ENCODE results near the gene RRAGB. TPM values are rescaled to one million over a fixed set of nuclear protein-coding genes. Genes with fewer than 3 reads are reported as not detected.
"Not testable (repeated sequence)": the region's sequence is repeated elsewhere in the genome, so short reads cannot be mapped to it uniquely, and the experiment has no call there.

Gene RRAGB
- 10.4 and 12.0 TPM in 2 replicates for total RNA-seq (2014; rRNA removed; shearing (Covaris generic); ENCODE audit: low replicate concordance)

DNA sequence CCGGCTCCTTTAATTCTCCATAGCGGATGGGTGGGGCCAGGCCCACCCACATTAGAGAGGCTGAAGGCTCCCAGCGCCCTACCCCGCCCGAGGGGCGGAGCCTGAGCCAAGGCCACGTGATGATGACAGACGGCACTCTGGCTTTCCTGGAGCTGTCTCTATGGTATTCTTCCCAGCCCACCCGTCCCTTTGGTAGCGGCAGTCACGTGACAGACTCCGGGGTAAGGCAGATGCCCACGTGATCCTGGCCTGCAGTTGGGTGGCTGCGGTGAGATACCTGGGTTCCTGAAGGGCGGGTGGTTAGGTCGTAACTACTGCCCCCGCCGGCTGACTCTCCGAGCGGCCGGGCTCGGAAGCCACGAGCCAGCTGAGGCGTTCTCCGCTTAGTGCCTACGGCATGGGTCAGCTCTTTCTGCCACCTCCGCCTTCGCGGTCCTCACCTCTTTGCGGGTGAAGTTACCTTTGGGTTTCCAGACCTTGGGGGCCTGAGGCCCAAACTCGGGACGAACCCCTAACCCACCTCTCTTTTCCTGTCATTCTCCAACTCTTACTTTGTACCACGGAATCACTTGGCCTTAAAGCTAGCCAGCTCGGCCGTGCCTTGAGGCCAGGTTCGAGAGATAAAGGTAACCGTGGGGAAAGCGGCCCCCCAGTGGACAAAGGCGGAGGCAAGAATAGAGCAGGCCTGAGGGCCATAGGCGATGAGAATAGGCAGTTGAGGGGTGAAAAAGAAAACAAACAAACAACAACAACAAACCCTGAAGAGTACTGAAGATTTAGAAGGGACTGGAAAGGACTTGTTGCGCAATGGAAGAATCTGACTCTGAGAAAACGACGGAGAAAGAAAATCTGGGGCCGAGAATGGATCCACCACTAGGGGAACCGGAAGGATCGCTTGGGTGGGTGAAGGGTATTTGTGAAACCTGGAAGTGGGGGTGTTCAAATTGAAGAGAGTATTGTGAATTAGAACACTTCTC lies at the start of gene RRAGB:
Gene RRAGB, plus strand, starts transcription at position 229 of the 977 bp plus-strand sequence. Its CDS starts 579 bp downstream, at position 808.
- peaks cover 15% of the 10 kb centered on the region for H3K79me2 ChIP-seq (ENCODE audit: low read length)
- H3K4me1 ChIP-seq (ENCODE audit: low read length): peaks cover 18% of the 10 kb centered on the region
- peak within 1 kb of the TSS; percentile 80 for H3K4me2 ChIP-seq (ENCODE audit: low read depth, low read length, poor library complexity, severe bottlenecking)
- no peaks in the 10 kb centered on the region for H3K27me3 ChIP-seq (ENCODE audit: low read length)
- peak within 1 kb of the TSS; percentile 80 for H3K4me3 ChIP-seq (ENCODE audit: low read length)
- peak within 1 kb of the TSS; percentile 80 for H3K9ac ChIP-seq (ENCODE audit: low read length)
- no peaks in the 10 kb centered on the region for H3K9me2 ChIP-seq (replicated peaks; ENCODE audit: insufficient read depth, low read length)
- H3K36me3 ChIP-seq (ENCODE audit: insufficient read depth, low read length): peaks cover 3% of the 10 kb centered on the region; the same call in 1 of the 2 replicates
- H3K9me3 ChIP-seq (ENCODE audit: low read length): no peaks in the 10 kb centered on the region
- H4K20me1 ChIP-seq (ENCODE audit: insufficient read depth, low read depth, low read length): no peaks in the 10 kb centered on the region
- peak within 1 kb of the TSS; percentile 78 for H2AFZ ChIP-seq (ENCODE audit: low read length)
- DNase-seq: peak; percentile 96
- H3K27ac ChIP-seq (ENCODE audit: low read length): peak within 1 kb of the TSS; percentile 42

GRCh38 chrX:55668084-55668483 lies 49.5 kb upstream of the RRAGB start:
- no peak overlapping the region for H3K9ac ChIP-seq (ENCODE audit: low read length)
- no peaks in the 10 kb centered on the region for H3K4me1 ChIP-seq (ENCODE audit: low read length)
- H3K27ac ChIP-seq (ENCODE audit: low read length): no peak overlapping the region
- H3K27me3 ChIP-seq (ENCODE audit: low read length): no peaks in the 10 kb centered on the region
- H2AFZ ChIP-seq (ENCODE audit: low read length): no peak overlapping the region
- H3K9me3 ChIP-seq (ENCODE audit: low read length): no peaks in the 10 kb centered on the region
- no peaks in the 10 kb centered on the region for H3K36me3 ChIP-seq (ENCODE audit: insufficient read depth, low read length)
- no peak overlapping the region for H3K4me3 ChIP-seq (ENCODE audit: low read length)
- H4K20me1 ChIP-seq (ENCODE audit: insufficient read depth, low read depth, low read length): no peaks in the 10 kb centered on the region
- H3K9me2 ChIP-seq (replicated peaks; ENCODE audit: insufficient read depth, low read length): no peaks in the 10 kb centered on the region
- no peak for DNase-seq
- H3K4me2 ChIP-seq (ENCODE audit: low read depth, low read length, poor library complexity, severe bottlenecking): no peak overlapping the region
- H3K79me2 ChIP-seq (ENCODE audit: low read length): no peaks in the 10 kb centered on the region

DNA sequence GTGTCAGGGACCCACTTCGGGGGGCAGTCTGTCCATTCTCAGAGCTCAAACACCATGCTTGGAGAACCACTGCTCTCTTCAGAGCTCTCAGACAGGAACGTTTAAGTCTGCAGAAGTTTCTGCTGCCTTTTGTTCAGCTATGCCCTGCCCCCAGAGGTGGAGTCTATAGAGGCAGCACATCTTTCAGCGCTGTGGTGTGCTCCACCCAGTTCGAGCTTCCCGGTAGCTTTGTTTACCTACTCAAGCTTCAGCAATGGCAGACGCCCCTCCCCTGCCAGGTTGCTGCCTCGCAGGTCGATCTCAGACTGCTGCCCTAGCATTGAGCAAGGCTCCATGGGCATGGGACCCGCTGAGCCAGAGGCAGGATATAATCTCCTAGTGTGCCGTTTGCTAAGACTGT lies 29.0 kb upstream of the RRAGB start:
- not testable (repeated sequence) for H2AFZ ChIP-seq (ENCODE audit: low read length)

DNA sequence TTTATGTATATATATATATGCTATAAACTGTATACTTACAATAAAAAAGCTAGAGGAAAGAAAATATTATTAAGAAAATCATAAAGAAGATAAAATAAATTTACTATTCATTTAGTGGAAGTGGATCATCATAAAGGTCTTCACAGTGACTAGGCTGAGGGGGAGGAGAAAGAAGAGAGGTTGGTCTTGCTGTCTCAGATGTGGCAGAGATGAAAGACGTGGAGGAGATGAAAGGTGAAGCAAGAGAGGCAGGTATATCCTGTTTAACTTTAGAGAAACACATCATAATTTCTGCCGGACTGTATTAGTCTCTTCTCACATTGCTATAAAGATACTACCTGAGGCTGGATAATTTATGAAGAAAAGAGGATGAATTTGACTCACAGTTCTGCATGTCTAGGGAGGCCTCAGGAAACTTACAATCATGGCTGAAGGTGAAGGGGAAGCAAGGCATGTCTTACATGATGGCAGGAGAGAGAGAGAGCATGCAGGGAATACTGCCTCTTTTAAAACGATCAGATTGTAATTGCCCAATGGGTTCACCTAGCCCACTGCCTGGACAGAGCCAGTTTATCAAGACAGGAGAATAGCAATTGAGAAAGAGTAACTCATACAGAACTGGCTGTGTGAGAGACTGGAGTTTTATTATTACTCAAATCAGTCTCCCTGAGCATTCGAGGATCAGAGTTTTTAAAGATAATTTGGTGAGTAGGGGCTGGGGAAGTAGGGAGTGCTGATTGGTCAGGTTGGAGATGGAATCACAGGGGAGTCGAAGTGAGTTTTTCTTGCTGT lies 22.1 kb upstream of the RRAGB start:
- Histone ChIP-seq H3K9me3 (ENCODE audit: low read length) (no peaks in the 10 kb centered on the region), H3K27ac (ENCODE audit: low read length) (no peak overlapping the region), H3K36me3 (ENCODE audit: insufficient read depth, low read length) (no peaks in the 10 kb centered on the region), H3K9me2 (replicated peaks; ENCODE audit: insufficient read depth, low read length) (no peaks in the 10 kb centered on the region), H3K4me2 (ENCODE audit: low read depth, low read length, poor library complexity, severe bottlenecking) (no peak overlapping the region), H3K9ac (ENCODE audit: low read length) (no peak overlapping the region), H3K4me3 (ENCODE audit: low read length) (no peak overlapping the region), H4K20me1 (ENCODE audit: insufficient read depth, low read depth, low read length) (no peaks in the 10 kb centered on the region), H2AFZ (ENCODE audit: low read length) (no peak overlapping the region), H3K79me2 (ENCODE audit: low read length) (no peaks in the 10 kb centered on the region), H3K4me1 (ENCODE audit: low read length) (no peaks in the 10 kb centered on the region), H3K27me3 (ENCODE audit: low read length) (no peaks in the 10 kb centered on the region)
- no peak for DNase-seq

More for the DNA sequence above, 29.0 kb upstream of the RRAGB start:
- not testable (repeated sequence) for H3K79me2 ChIP-seq (ENCODE audit: low read length); H3K4me3 ChIP-seq (ENCODE audit: low read length); H3K36me3 ChIP-seq (ENCODE audit: insufficient read depth, low read length); H3K27me3 ChIP-seq (ENCODE audit: low read length); H4K20me1 ChIP-seq (ENCODE audit: insufficient read depth, low read depth, low read length); H3K9ac ChIP-seq (ENCODE audit: low read length); H3K27ac ChIP-seq (ENCODE audit: low read length); H3K9me3 ChIP-seq (ENCODE audit: low read length); H3K4me2 ChIP-seq (ENCODE audit: low read depth, low read length, poor library complexity, severe bottlenecking); H3K4me1 ChIP-seq (ENCODE audit: low read length); DNase-seq; H3K9me2 ChIP-seq (replicated peaks; ENCODE audit: insufficient read depth, low read length)

DNA sequence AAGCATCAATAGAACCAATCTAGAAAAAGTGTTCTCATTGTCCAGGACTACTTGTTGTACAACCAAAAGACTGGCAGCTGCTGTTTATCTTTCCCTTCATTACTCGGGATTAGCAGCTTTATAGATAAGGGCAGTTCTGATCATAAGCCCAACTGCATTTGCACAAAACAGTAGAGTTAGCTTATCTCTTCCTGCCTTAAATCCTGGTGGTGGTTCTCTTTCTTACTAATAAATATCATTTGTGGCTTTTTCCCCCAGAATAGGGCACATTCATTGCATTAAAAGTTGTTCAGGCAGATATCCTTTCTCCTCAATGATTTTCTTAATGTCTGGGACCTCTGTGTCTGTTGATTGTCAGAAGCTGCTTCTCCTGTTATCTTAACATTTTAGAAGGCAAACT lies 20.2 kb upstream of the RRAGB start:
- no peaks in the 10 kb centered on the region for H3K27me3 ChIP-seq (ENCODE audit: low read length)
- no peak overlapping the region for H2AFZ ChIP-seq (ENCODE audit: low read length)
- no peak overlapping the region for H3K27ac ChIP-seq (ENCODE audit: low read length)
- H3K36me3 ChIP-seq (ENCODE audit: insufficient read depth, low read length): no peaks in the 10 kb centered on the region
- H3K79me2 ChIP-seq (ENCODE audit: low read length): no peaks in the 10 kb centered on the region
- no peak overlapping the region for H3K4me3 ChIP-seq (ENCODE audit: low read length)
- no peaks in the 10 kb centered on the region for H3K9me3 ChIP-seq (ENCODE audit: low read length)
- H3K4me1 ChIP-seq (ENCODE audit: low read length): no peaks in the 10 kb centered on the region
- no peak for DNase-seq
- no peaks in the 10 kb centered on the region for H4K20me1 ChIP-seq (ENCODE audit: insufficient read depth, low read depth, low read length)
- H3K9ac ChIP-seq (ENCODE audit: low read length): no peak overlapping the region
- no peak overlapping the region for H3K4me2 ChIP-seq (ENCODE audit: low read depth, low read length, poor library complexity, severe bottlenecking)
- no peaks in the 10 kb centered on the region for H3K9me2 ChIP-seq (replicated peaks; ENCODE audit: insufficient read depth, low read length)

GRCh38 chrX:55702671-55703070 lies 14.9 kb upstream of the RRAGB start:
- H3K27me3 ChIP-seq (ENCODE audit: low read length): no peaks in the 10 kb centered on the region
- no peaks in the 10 kb centered on the region for H4K20me1 ChIP-seq (ENCODE audit: insufficient read depth, low read depth, low read length)
- no peak overlapping the region for H3K4me3 ChIP-seq (ENCODE audit: low read length)
- no peak overlapping the region for H3K4me2 ChIP-seq (ENCODE audit: low read depth, low read length, poor library complexity, severe bottlenecking)
- H3K79me2 ChIP-seq (ENCODE audit: low read length): no peaks in the 10 kb centered on the region
- no peak overlapping the region for H2AFZ ChIP-seq (ENCODE audit: low read length)
- no peaks in the 10 kb centered on the region for H3K4me1 ChIP-seq (ENCODE audit: low read length)
- no peaks in the 10 kb centered on the region for H3K9me2 ChIP-seq (replicated peaks; ENCODE audit: insufficient read depth, low read length)
- H3K9ac ChIP-seq (ENCODE audit: low read length): no peak overlapping the region
- no peaks in the 10 kb centered on the region for H3K9me3 ChIP-seq (ENCODE audit: low read length)
- DNase-seq: no peak
- no peak overlapping the region for H3K27ac ChIP-seq (ENCODE audit: low read length)
- H3K36me3 ChIP-seq (ENCODE audit: insufficient read depth, low read length): no peaks in the 10 kb centered on the region

DNA sequence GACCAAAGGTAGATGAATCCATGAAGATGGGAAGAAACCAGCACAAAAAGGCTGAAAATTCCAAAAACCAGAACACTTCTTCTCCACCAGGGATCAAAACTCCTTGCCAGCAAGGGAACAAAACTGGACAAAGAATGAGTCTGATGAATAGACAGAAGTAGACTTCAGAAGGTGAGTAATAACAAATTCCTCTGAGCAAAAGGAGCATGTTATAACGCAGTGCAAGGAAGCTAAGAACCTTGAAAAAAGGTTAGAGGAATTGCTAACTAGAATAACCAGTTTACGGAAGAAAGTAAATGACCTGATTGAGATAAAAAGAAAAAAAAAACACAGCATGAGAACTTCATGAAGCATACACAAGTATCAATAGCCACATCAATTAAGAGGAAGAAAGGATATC lies 14.1 kb upstream of the RRAGB start:
- H3K4me3 ChIP-seq (ENCODE audit: low read length); H3K9me3 ChIP-seq (ENCODE audit: low read length); H3K27ac ChIP-seq (ENCODE audit: low read length); H3K9me2 ChIP-seq (replicated peaks; ENCODE audit: insufficient read depth, low read length); H3K9ac ChIP-seq (ENCODE audit: low read length); H3K4me1 ChIP-seq (ENCODE audit: low read length); H2AFZ ChIP-seq (ENCODE audit: low read length); H3K79me2 ChIP-seq (ENCODE audit: low read length); H3K4me2 ChIP-seq (ENCODE audit: low read depth, low read length, poor library complexity, severe bottlenecking); H3K36me3 ChIP-seq (ENCODE audit: insufficient read depth, low read length); H3K27me3 ChIP-seq (ENCODE audit: low read length); DNase-seq; H4K20me1 ChIP-seq (ENCODE audit: insufficient read depth, low read depth, low read length): not testable (repeated sequence)

DNA sequence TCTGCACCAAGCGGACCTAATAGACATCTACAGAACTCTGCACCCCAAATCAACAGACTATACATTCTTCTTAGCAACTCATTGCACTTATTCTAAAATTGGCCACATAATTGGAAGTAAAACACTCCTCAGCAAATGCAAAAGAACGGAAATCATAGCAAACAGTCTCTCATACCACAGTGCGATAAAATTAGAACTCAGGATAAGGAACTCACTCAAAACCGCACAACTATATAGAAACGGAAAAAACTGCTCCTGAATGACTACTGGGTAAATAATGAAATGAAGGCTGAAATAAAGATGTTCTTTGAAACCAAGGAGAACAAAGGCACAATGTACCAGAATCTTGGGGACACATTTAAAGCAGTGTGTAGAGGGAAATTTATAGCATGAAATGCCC lies 12.5 kb upstream of the RRAGB start:
- not testable (repeated sequence) for H3K9me2 ChIP-seq (replicated peaks; ENCODE audit: insufficient read depth, low read length); H4K20me1 ChIP-seq (ENCODE audit: insufficient read depth, low read depth, low read length); H3K27ac ChIP-seq (ENCODE audit: low read length); H2AFZ ChIP-seq (ENCODE audit: low read length); H3K4me3 ChIP-seq (ENCODE audit: low read length); H3K9ac ChIP-seq (ENCODE audit: low read length); H3K4me2 ChIP-seq (ENCODE audit: low read depth, low read length, poor library complexity, severe bottlenecking); H3K36me3 ChIP-seq (ENCODE audit: insufficient read depth, low read length); H3K27me3 ChIP-seq (ENCODE audit: low read length); H3K9me3 ChIP-seq (ENCODE audit: low read length); H3K79me2 ChIP-seq (ENCODE audit: low read length); DNase-seq; H3K4me1 ChIP-seq (ENCODE audit: low read length)

Data from Karpas-422 (cell line).